Parathyroid adenoma (tissue), 2 donors: Measurements from ENCODE around the gene ALPL.

Experiments used
- H2AFZ ChIP-seq: fragments of 300-600 bp; sonication (generic); one replicate; pipeline ENCODE4 v1.7.0; 2017; ENCODE audit warnings: antibody characterized with exemption, mild to moderate bottlenecking
- H3K27ac ChIP-seq: fragments of 300-600 bp; sonication (generic); one replicate; pipeline ENCODE4 v1.7.0; 2017
- H3K27me3 ChIP-seq: fragments of 300-600 bp; sonication (generic); one replicate; pipeline ENCODE4 v1.7.0; 2017; ENCODE audit warnings: low read length; ENCODE audit not compliant: control insufficient read depth, insufficient read depth
- H3K36me3 ChIP-seq: fragments of 300-600 bp; sonication (generic); one replicate; pipeline ENCODE4 v1.7.0; 2017; ENCODE audit warnings: low read length; ENCODE audit not compliant: control insufficient read depth, insufficient read depth
- H3K4me1 ChIP-seq: fragments of 300-600 bp; sonication (generic); one replicate; pipeline ENCODE4 v1.7.0; 2017; ENCODE audit warnings: control low read depth
- H3K4me2 ChIP-seq: fragments of 300-600 bp; sonication (generic); one replicate; pipeline ENCODE4 v1.7.0; 2017; ENCODE audit warnings: low read length
- H3K4me3 ChIP-seq: fragments of 300-600 bp; sonication (generic); one replicate; pipeline ENCODE4 v1.7.0; 2017; ENCODE audit warnings: low read depth, low read length
- H3K79me2 ChIP-seq: fragments of 300-600 bp; sonication (generic); one replicate; pipeline ENCODE4 v1.7.0; 2017; ENCODE audit warnings: control low read depth
- H3K9ac ChIP-seq: fragments of 300-600 bp; sonication (generic); one replicate; pipeline ENCODE4 v1.7.0; 2017; ENCODE audit warnings: mild to moderate bottlenecking
- H3K9me3 ChIP-seq: fragments of 300-600 bp; sonication (generic); one replicate; pipeline ENCODE4 v1.7.0; 2017; ENCODE audit warnings: low read length; ENCODE audit not compliant: control insufficient read depth
- CTCF ChIP-seq: fragments of 300-600 bp; sonication (generic); IDR thresholded peaks from one replicate; pipeline ENCODE4 v1.7.0; 2017; ENCODE audit warnings: antibody characterized with exemption, mild to moderate bottlenecking
- donor health status: primary hyperparathyroidism.

The ALPL gene

GRCh38 chr1:21617126-21617738 lies 108.0 kb downstream of the ALPL start:
- no peaks in the 10 kb centered on the region for H3K9me3 ChIP-seq
- no peaks in the 10 kb centered on the region for H3K4me1 ChIP-seq
- no peak overlapping the region for H3K27ac ChIP-seq
- H3K36me3 ChIP-seq = no peaks in the 10 kb centered on the region
- no peak overlapping the region for H2AFZ ChIP-seq
- no peak overlapping the region for H3K4me3 ChIP-seq
- H3K9ac ChIP-seq = no peak overlapping the region
- H3K79me2 ChIP-seq = no peaks in the 10 kb centered on the region
- TF ChIP-seq CTCF = no peak
- no peaks in the 10 kb centered on the region for H3K27me3 ChIP-seq
- no peak overlapping the region for H3K4me2 ChIP-seq

GRCh38 chr1:21618059-21618458 lies 108.8 kb downstream of the ALPL start:
- Histone ChIP-seq H3K79me2 (no peaks in the 10 kb centered on the region), H3K36me3 (no peaks in the 10 kb centered on the region), H3K9me3 (no peaks in the 10 kb centered on the region), H2AFZ (no peak overlapping the region), H3K9ac (no peak overlapping the region), H3K4me1 (peaks cover 4% of the 10 kb centered on the region), H3K4me3 (no peak overlapping the region), H3K27me3 (no peaks in the 10 kb centered on the region), H3K4me2 (no peak overlapping the region), H3K27ac (no peak overlapping the region)
- no peak for TF ChIP-seq CTCF

- Histone ChIP-seq H2AFZ (no peak overlapping the region), H3K4me2 (no peak overlapping the region), H3K4me1 (peaks cover 12% of the 10 kb centered on the region), H3K9me3 (no peaks in the 10 kb centered on the region), H3K9ac (no peak overlapping the region), H3K27me3 (no peaks in the 10 kb centered on the region), H3K79me2 (no peaks in the 10 kb centered on the region), H3K4me3 (no peak overlapping the region), H3K27ac (no peak overlapping the region), H3K36me3 (no peaks in the 10 kb centered on the region)
- TF ChIP-seq CTCF = no peak
Observed at GRCh38 chr1:21618561-21619374, 109.5 kb downstream of the ALPL start.

- H3K4me3 ChIP-seq = no peak overlapping the region
- no peak overlapping the region for H3K4me2 ChIP-seq
- peaks cover 18% of the 10 kb centered on the region for H3K4me1 ChIP-seq
- no peaks in the 10 kb centered on the region for H3K79me2 ChIP-seq
- no peaks in the 10 kb centered on the region for H3K27me3 ChIP-seq
- no peak overlapping the region for H3K27ac ChIP-seq
- no peaks in the 10 kb centered on the region for H3K36me3 ChIP-seq
- no peaks in the 10 kb centered on the region for H3K9me3 ChIP-seq
- no peak overlapping the region for H3K9ac ChIP-seq
- TF ChIP-seq CTCF = no peak
- H2AFZ ChIP-seq = no peak overlapping the region
Observed at GRCh38 chr1:21619375-21619947, 110.2 kb downstream of the ALPL start.
